ENCODE results near the gene NR0B1. TPM values are rescaled to one million over a fixed set of nuclear protein-coding genes. Genes with fewer than 3 reads are reported as not detected.

Gene NR0B1
- total and polyA plus RNA-seq, 2 experiments from 2014 or later: 0.26 to 0.45 TPM

DNA sequence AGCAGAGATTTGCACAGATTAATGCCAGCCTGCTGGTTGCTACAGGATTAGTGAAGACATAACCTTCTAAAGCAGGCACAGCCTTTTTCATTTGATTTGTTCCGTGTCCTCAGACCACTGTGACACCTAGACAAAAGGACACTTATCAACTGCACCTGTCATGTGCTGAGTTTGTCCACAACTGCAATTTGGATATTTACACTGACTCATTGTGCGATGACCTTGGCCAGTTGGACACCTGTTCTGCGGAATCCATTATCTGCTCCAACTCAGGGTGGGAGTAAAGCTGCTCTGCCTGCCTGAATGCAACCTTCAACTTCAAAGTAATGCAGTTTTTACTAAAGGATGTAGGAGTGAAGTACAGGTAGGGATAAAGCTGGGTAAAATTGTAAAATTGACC lies 4.1 kb upstream of the NR0B1 start:
- TF ChIP-seq CREB1 (CRISPR knock-in tag; IDR thresholded peaks at IDR 0.05; ENCODE audit: low read depth): no peak
- no peak for TF ChIP-seq STAT1 (IDR thresholded peaks at IDR 0.05; ENCODE audit: unreplicated experiment)
- TF ChIP-seq JUNB (IDR thresholded peaks at IDR 0.05; ENCODE audit: unreplicated experiment): no peak
- no peak for TF ChIP-seq REST (IDR thresholded peaks at IDR 0.05; ENCODE audit: unreplicated experiment)
- no peak for TF ChIP-seq POLR2AphosphoS5 (IDR thresholded peaks at IDR 0.05; ENCODE audit: low read depth)
- no peak for TF ChIP-seq ZNF331 (CRISPR knock-in tag; IDR thresholded peaks at IDR 0.05; ENCODE audit: low read depth)
- TF ChIP-seq, protein P1, sequence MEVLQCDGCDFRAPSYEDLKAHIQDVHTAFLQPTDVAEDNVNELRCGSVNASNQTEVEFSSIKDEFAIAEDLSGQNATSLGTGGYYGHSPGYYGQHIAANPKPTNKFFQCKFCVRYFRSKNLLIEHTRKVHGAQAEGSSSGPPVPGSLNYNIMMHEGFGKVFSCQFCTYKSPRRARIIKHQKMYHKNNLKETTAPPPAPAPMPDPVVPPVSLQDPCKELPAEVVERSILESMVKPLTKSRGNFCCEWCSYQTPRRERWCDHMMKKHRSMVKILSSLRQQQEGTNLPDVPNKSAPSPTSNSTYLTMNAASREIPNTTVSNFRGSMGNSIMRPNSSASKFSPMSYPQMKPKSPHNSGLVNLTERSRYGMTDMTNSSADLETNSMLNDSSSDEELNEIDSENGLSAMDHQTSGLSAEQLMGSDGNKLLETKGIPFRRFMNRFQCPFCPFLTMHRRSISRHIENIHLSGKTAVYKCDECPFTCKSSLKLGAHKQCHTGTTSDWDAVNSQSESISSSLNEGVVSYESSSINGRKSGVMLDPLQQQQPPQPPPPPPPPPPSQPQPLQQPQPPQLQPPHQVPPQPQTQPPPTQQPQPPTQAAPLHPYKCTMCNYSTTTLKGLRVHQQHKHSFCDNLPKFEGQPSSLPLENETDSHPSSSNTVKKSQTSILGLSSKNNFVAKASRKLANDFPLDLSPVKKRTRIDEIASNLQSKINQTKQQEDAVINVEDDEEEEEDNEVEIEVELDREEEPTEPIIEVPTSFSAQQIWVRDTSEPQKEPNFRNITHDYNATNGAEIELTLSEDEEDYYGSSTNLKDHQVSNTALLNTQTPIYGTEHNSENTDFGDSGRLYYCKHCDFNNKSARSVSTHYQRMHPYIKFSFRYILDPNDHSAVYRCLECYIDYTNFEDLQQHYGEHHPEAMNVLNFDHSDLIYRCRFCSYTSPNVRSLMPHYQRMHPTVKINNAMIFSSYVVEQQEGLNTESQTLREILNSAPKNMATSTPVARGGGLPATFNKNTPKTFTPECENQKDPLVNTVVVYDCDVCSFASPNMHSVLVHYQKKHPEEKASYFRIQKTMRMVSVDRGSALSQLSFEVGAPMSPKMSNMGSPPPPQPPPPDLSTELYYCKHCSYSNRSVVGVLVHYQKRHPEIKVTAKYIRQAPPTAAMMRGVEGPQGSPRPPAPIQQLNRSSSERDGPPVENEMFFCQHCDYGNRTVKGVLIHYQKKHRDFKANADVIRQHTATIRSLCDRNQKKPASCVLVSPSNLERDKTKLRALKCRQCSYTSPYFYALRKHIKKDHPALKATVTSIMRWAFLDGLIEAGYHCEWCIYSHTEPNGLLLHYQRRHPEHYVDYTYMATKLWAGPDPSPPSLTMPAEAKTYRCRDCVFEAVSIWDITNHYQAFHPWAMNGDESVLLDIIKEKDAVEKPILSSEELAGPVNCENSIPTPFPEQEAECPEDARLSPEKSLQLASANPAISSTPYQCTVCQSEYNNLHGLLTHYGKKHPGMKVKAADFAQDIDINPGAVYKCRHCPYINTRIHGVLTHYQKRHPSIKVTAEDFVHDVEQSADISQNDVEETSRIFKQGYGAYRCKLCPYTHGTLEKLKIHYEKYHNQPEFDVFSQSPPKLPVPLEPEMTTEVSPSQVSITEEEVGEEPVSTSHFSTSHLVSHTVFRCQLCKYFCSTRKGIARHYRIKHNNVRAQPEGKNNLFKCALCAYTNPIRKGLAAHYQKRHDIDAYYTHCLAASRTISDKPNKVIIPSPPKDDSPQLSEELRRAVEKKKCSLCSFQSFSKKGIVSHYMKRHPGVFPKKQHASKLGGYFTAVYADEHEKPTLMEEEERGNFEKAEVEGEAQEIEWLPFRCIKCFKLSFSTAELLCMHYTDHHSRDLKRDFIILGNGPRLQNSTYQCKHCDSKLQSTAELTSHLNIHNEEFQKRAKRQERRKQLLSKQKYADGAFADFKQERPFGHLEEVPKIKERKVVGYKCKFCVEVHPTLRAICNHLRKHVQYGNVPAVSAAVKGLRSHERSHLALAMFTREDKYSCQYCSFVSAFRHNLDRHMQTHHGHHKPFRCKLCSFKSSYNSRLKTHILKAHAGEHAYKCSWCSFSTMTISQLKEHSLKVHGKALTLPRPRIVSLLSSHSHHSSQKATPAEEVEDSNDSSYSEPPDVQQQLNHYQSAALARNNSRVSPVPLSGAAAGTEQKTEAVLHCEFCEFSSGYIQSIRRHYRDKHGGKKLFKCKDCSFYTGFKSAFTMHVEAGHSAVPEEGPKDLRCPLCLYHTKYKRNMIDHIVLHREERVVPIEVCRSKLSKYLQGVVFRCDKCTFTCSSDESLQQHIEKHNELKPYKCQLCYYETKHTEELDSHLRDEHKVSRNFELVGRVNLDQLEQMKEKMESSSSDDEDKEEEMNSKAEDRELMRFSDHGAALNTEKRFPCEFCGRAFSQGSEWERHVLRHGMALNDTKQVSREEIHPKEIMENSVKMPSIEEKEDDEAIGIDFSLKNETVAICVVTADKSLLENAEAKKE (CRISPR knock-in tag; IDR thresholded peaks at IDR 0.05): no peak
- no peak for TF ChIP-seq CTCF (conservative IDR thresholded peaks at IDR 0.05; ENCODE audit: low read depth in 2 of 2)
- TF ChIP-seq ZNF114 (CRISPR knock-in tag; IDR thresholded peaks at IDR 0.05): no peak
- no peak for TF ChIP-seq NANOG (IDR thresholded peaks at IDR 0.05; ENCODE audit: borderline replicate concordance)
- TF ChIP-seq EZH2 (IDR thresholded peaks at IDR 0.05; ENCODE audit: low read depth, unreplicated experiment): no peak
- TF ChIP-seq EZH2phosphoT487 (IDR thresholded peaks at IDR 0.05; ENCODE audit: unreplicated experiment): no peak
- TF ChIP-seq ETS1 (IDR thresholded peaks at IDR 0.05): no peak
- Histone ChIP-seq H3K9me2 (ENCODE audit: insufficient read depth) (no peaks in the 10 kb centered on the region), H3K27me3 (ENCODE audit: insufficient read depth) (peaks cover 22% of the 10 kb centered on the region), H3K4me3 (no peak overlapping the region), H4K20me1 (replicated peaks; ENCODE audit: insufficient read depth) (no peaks in the 10 kb centered on the region), H3K4me2 (no peak overlapping the region), H2AFZ (no peak overlapping the region), H3K36me3 (ENCODE audit: insufficient read depth) (no peaks in the 10 kb centered on the region), H3K79me2 (replicated peaks; ENCODE audit: insufficient read depth) (no peaks in the 10 kb centered on the region), H3K4me1 (ENCODE audit: insufficient read depth) (no peaks in the 10 kb centered on the region), H3F3A (replicated peaks; ENCODE audit: low read depth) (no peaks in the 10 kb centered on the region), H3K27ac (ENCODE audit: low read depth) (no peak overlapping the region)
- Mint-ChIP-seq H3K4me3 (no peak overlapping the region), H3K36me3 (ENCODE audit: low read depth) (no peaks in the 10 kb centered on the region), H3K9me3 (no peaks in the 10 kb centered on the region), H3K27me3 (ENCODE audit: insufficient read depth, low read depth, poor library complexity) (peaks cover 16% of the 10 kb centered on the region), H3K4me1 (no peaks in the 10 kb centered on the region), H3K27ac (no peak overlapping the region)
- DNase-seq (ENCODE audit: low spot score): no peak
- no peak for ATAC-seq

Data from GM23338 (cell line).